GM19351 (cell line): ENCODE measurements around the gene CBLC.

Source experiments
- ATAC-seq: cut with Tn5 transposase; IDR thresholded peaks from one replicate; pipeline ENCODE4 v1.9.1; 2021; ENCODE audit warnings: mild to moderate bottlenecking, moderate library complexity; ENCODE audit not compliant: unreplicated experiment

CBLC gene

GRCh38 chr19:44746616-44746945 lies 31.1 kb upstream of the CBLC start:
- no peak for ATAC-seq

- no peak for ATAC-seq
Measured at GRCh38 chr19:44746946-44747738, 30.5 kb upstream of the CBLC start.

GRCh38 chr19:44747739-44748425 lies 29.8 kb upstream of the CBLC start:
- no peak for ATAC-seq

- no peak for ATAC-seq
Measured at GRCh38 chr19:44748426-44749254, 29.1 kb upstream of the CBLC start, which contains the start of gene BCL3. Gene BCL3, plus strand, starts transcription at chr19:44748708. Its CDS starts 83 bp downstream, at chr19:44748791.

GRCh38 chr19:44749292-44749691 lies 28.4 kb upstream of the CBLC start:
- ATAC-seq, result no peak

GRCh38 chr19:44749994-44750393 lies 27.7 kb upstream of the CBLC start:
- no peak for ATAC-seq

- ATAC-seq, result no peak
Measured at GRCh38 chr19:44752123-44752815, 25.4 kb upstream of the CBLC start.

GRCh38 chr19:44752816-44753625 lies 24.7 kb upstream of the CBLC start:
- ATAC-seq, result peak; percentile 70

GRCh38 chr19:44753626-44753931 lies 24.1 kb upstream of the CBLC start:
- ATAC-seq, result no peak

- peak; percentile 35 for ATAC-seq
Measured at GRCh38 chr19:44753932-44754749, 23.5 kb upstream of the CBLC start.

- no peak for ATAC-seq
Measured at GRCh38 chr19:44754750-44755080, 23.0 kb upstream of the CBLC start.

- no peak for ATAC-seq
Measured at GRCh38 chr19:44755219-44755618, 22.5 kb upstream of the CBLC start.

GRCh38 chr19:44756089-44756562 lies 21.6 kb upstream of the CBLC start:
- ATAC-seq, result no peak

- no peak for ATAC-seq
Measured at GRCh38 chr19:44757057-44757734, 20.5 kb upstream of the CBLC start.

GRCh38 chr19:44757735-44758505 lies 19.8 kb upstream of the CBLC start:
- ATAC-seq, result no peak

- ATAC-seq, result no peak
Measured at GRCh38 chr19:44758596-44758995, 19.1 kb upstream of the CBLC start.

- no peak for ATAC-seq
Measured at GRCh38 chr19:44759083-44759804, 18.4 kb upstream of the CBLC start.
